HL-60/S4 treated with retinoic acid at 250 ng/mL for 4 days and 3 days (cell line): ENCODE data around the gene MARCHF6.
"Not testable (repeated sequence)": the region's sequence is repeated elsewhere in the genome, so short reads cannot be mapped to it uniquely, and the experiment has no call there.

ENCODE experiments used
- in situ Hi-C: fragments of 300-500 bp; cut with MboI; formaldehyde crosslinking; loops from 2 replicates; pipeline ENCODE4 v1.7.0; 2022; ENCODE audit warnings: low sequenced_read_pairs

Gene MARCHF6

DNA sequence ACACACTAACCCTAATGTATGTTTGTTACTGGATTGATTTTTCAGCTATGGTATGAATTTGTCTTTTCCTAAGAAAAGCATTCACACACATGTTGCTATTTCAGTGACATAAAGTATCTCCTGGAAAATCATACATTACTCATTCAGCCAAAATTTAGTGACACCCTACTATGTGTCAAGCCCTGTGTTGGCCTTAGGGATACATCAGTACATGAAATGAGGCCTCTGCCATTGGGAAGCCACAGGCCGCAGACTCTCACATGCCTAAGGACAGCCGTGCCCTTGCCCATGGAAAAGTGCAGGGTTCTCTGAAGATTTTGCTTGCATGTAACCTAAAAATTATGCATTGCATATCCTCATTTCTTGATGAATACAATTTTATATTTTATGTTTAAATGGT is 5.2 kb upstream of the MARCHF6 start:
- in situ Hi-C loops: no loop called here

DNA sequence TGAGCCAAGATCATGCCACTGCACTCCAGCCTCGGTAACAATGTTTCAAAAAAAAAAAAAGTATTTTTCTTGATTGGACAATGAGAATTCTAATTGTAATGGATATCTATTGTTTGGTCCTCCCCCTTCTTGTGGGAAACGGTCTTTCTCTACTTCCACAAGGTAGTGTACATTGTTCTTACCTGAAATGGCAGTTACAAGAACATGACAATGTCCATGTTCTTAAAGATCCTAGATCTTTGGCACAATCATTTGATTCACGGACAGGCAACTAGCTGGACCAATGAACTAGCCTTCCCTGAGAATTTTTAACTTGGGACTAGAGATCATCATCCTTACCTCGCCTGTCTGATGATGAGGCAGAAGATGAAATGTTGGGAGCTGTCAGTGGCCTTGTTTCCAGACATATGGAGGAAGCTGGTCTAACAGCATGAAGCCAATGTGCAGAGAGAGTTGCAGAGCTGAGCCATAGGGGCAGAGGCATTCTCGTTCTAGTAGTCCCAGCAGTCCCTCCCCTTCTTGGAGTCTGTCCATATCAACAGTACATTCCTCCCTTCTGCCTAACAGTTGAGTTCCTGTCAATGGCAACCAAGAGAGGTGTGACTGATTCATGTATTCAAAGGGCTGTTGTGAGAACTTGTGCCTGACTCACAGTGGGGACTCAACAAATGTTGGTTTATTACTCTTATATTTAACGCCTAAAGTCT is 2.1 kb upstream of the MARCHF6 start:
- in situ Hi-C loops: no loop called here

DNA sequence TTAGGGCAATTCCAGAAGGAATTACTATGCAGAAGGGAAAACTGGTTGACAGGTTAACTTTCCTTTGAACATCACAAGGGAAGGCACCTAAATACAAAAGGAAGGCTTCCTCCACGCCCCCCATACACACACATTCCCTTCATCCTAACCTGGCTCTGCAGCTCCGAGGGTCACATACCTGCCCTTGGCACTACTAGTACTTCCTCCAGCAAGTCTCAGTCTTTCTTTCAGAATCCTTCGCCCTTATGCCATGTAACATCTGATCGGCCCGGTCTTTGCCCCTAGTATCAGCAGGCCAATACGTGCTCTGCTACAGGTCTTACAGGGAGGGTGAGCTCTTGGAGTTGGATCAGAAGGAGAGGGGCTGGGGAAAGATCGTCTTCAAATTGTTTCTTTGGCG is 1.6 kb upstream of the MARCHF6 start:
- in situ Hi-C loops: no loop called here

DNA sequence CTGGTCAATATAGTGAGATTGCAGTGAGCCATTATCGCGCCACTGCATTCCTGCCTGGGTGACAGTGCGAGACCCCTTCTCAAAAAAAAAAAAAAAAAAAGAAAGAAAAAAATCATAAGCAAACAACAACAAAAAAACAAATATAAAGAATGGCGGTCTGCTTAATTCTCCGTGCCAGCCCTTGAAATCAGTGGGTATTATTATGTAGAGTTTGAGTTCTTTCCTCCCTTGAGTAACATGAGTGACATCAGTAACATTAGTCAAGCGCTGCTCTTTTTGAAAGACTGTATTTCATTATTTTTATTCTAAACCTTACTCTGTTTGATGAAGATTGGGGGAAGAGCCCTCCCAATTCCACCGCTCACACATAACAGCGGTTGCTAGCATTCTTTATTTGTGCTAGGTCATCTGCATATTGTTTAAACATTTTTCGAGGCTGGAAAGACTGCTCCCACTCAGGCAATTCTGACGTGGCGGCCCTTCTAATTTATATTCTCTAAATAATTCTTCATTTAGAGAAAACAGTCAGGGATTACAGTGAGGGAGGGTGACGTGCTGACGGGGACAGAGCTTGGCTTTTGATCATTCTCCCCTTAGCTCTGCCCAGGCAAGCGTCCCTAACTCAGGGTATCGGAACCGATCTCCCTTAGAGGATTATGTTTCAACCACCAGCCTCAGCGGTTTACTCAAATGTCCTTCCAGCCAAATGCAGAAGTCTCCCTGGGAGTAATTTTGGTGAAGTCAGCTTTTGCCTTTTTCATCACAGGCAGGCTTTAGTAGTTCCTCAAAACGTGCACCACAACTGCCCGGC is 860 bp upstream of the MARCHF6 start:
- in situ Hi-C loops: no loop called here

DNA sequence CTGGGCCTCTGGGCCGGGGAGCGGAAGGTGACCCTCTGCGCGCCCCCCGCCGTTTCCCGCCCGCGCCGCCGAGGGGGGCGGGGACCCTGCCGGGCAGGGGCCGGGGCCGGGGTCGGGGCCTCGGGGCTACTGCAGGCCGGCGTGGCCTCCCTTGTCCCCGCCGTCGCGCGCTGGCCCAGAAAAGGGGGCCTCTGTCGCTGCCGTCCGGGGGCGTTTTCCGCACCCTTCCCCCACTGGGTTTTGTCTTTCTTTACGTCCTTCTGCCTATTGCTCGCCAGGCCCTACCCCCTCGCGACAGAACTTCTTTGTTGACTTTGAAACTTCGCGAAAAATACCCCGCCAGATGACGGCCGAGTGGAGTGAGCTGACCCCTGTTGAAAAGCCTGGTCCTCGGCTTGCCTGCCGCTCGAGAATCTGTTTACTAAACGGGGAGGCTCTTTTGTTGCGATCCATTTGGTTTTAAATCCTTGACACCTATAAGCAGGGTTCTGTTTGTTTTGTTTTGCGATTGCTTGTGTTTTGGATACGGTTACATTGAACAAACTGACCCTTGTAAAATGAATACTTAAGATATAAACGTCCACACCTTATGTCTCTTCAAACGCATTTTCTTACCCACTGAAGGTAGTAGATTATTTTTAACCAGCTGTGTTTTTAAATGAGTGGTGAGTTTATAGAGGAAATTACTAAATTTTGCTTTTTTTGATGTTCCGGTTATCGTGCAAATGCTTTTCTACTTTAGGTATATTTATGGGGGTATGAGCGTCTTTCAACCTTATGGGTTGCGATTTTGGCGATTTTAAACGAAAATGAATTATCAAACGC is 765 bp downstream of the MARCHF6 start:
- in situ Hi-C loops: no loop called here

DNA sequence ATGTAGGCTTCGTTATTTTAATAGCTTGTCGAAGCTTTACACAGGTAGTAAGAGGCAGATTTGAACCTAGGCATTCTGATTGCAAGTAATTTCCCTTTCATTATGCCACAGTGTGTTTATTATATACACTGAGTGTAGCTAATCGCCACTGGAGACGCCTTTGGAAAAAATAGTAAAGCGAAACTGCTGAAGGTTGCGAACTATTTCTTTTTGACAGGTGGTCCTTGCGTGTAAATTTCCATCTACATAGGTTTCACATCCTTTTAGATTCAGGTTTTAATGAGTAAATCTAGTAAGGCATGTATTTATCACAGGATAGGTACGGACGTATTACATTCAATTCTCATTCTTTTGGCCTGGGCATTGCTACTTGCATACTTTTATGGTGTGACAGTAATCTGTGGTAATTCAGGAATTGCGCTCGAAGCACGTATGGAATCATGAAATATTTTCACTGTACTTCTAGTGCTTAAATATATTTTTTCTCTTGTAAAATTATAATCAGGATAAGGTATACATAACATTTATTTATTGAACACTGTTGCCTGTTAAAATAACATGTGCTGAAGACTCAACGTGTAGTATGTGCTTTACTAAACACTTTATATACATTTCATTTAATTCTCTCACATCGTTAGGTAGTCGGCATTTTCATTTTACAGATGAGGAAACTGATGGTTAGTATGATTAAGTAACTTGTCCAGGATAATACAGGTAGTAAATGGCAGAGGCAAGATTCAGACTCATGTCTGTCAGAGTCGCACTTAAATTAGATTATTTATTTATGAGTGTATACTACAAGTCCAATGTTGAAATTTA is 1.8 kb downstream of the MARCHF6 start:
- in situ Hi-C loops: no loop called here

DNA sequence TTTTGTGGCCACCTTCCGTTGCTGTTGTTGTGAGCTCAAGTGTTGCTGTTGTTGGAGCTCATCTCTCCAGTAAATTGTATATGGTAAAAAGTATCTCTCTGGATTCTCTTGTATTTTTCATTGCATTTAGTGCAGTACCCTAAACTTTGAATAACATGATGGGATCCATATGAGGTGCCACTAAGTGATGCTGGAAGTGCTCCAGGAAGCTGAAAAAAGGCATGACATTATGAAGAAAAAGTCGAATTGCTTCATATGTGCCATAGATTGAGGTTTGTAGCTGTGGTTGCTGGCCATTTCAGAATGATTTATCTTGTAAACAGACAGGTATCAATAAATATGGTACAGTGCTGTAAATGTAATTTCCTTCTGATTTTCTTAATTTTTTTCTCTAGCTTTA is 5.5 kb downstream of the MARCHF6 start:
- in situ Hi-C loops: no loop called here

DNA sequence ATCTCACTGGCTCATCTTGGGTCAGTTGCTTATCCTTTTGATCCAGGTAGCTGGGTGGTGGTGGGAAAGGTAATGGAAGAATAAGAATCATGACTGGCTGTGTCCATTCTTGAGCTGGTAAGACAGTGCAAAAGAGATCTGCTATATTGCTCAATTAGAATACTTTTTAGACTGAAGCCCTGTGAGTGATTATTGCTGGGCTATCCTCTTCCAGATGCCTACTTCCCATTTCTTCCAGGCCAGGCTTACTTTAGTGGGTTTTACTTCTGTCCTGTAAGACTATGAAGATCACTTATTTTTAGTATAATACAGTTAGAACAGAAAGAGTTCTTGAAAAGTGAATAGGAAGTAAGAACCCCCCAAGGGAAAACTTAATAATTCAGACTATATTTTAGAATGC is 7.2 kb downstream of the MARCHF6 start:
- in situ Hi-C loops: no loop called here

DNA sequence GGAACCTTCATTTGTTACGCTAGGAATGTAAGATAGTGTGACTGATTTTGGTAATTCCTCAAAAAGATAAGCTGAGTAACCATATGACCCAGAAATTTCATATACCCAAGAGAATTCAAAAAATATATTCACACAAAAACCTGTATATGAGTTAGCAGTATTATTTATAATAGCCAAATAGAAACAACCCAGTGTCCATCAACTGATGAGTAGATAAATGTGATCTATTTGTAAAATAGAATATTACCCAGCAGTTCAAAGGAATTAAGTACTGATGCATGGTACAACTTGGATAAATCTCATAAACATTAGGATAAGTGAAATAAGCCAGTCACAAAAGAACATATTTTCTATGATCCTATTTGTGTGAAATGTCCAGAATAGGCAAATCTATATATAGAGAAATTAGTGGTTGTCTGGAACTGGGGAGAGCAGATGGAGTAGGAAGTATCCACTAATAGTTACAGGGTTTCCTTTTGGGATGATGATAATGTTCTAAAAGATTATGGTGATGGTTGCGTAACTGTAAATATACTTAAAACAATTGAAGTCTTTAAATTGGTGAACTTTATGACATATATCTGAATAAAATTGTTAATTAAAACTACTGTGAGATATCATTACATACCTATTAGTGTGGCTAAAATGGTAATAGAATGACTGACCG is 10.2 kb downstream of the MARCHF6 start:
- in situ Hi-C loops: no loop called here

DNA sequence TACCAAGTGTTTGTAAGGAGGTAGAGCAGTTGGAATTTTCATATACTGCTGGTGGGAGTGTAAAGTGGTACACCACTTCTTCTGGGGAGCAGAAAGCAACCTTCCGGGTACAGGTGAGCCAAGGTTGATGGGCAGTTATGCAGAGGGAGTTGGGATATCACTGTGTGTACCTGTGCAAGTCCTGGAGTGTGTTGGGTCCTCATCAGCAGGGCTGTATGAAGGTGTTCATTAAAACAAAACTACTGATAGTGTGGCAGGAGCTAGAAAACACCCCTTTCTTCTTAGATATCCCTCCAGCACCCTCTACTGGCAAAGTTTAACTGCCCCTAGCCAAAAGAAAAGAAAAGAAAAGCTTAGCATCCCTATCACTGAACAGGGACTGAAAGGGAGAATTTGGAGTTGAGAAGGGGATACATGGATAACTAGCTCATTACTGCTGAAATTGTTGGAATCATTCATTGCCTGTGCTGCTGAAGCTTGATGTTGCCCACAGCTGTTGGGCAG is 10.7 kb downstream of the MARCHF6 start:
- in situ Hi-C loops: no loop called here

DNA sequence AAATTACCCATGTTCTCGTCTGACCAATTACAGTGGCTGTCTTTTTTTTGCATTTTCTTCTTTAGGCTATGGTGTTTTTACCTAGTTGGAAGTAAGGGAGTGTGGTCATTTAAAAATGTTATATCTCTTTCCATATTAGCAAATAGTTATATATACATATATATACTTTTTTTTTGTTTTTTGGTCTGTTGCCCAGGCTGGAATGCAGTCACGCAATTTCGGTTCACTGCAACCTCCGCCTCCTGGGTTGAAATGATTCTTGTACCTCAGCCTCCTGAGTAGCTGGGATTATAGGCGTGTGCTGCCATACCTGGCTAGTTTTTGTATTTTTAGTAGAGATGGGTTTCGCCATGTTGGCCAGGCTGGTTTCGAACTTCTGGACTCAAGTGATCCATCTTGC is 12.3 kb downstream of the MARCHF6 start:
- in situ Hi-C loops: no loop called here

DNA sequence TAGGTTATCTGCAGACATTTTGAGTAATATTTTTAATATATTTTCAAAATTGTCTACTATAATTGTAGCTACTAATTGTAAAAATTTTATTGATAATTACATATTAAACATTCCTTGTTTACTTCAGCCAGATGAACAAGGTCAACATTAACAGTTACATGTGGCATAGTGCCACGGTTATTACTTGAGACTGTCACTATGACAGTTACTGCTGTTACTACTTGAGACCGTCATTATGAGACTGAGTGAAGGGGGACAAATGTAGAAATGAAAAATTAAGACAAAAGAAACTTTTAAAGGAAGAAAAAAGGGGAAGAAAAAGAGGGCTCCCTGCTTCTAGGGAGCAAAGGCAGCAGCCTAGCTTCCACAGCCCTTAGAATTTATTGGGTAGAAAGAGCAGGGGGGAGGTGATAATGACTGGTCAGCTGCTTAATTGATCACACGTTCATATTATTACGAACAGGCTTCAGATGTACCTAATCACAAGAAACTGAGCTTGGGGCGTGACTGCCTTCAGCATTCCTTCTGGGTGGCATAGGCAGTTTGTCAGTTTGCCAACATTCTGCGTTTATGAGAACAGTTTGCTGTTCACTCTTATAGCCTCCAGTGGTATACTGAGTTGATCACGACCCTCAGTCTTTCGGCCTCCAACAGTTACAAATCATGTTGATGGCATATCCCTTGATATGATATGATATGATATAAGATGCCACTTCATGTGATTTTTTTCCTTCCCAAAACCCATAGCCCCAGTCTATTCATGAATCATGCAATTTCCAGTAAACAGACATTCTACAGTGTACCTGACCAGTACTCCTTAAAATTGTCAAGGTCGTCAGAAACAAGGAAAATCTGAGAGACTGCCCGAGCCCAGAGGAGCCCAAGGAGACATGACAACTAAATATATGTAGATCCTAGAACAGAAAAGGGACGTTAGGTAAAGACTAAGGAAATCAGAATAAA is 13.1 kb downstream of the MARCHF6 start:
- in situ Hi-C loops: no loop called here

DNA sequence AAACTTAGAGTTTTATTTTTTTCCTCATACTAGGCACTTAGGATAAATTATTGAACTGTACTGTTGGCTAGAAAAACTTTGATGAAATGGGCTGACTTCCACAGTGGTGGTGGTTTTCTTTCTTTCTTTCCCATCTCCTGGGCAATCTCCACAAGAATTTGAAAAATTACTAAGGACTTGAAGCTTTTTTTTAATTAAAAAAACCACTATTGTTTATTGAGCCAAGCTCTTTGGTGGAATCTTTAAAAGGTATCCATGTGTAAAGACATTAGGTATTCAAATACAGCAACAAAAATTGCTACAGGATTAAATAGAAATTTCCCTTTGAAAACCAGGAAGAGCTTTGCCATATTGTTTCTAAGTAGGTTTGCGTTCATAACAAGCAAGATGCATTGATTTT is 14.1 kb downstream of the MARCHF6 start:
- in situ Hi-C loops: no loop called here

DNA sequence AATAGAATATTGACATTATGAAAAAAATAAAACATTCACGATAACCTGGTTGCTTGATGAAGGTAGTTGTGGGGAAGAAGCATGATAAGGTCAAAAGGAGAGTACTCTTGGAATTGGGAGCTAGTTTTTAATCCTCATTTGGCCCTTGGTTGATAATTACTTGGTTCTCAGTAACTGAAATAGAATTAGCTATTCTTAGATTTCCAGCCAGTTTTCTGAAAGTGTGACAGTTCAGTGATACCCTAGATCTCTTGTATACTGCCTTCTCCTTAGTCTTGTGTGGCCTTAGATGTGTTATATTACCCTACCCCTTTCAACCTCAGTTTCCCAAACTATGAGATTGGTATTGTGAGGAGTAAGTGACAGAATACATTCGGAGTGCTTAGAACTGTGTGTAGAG is 17.4 kb downstream of the MARCHF6 start:
- in situ Hi-C loops: no loop called here

DNA sequence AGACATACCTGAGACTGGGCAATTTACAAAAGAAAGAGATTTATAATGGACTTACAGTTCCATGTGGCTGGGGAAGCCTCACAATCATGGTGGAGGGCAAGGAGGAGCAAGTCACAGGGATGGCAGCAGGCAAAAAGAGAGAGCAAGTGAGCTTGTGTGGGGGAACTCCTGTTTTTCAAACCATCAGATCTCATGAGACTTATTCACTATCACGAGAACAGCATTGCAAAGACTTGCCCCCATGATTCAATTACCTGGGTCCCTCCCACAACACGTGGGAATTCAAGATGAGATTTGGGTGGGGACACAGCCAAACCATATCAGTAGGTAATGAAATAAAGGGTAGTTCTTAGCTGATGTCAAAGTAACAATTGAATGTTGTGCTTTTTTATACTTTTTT is 17.9 kb downstream of the MARCHF6 start:
- in situ Hi-C loops: not testable (repeated sequence)

DNA sequence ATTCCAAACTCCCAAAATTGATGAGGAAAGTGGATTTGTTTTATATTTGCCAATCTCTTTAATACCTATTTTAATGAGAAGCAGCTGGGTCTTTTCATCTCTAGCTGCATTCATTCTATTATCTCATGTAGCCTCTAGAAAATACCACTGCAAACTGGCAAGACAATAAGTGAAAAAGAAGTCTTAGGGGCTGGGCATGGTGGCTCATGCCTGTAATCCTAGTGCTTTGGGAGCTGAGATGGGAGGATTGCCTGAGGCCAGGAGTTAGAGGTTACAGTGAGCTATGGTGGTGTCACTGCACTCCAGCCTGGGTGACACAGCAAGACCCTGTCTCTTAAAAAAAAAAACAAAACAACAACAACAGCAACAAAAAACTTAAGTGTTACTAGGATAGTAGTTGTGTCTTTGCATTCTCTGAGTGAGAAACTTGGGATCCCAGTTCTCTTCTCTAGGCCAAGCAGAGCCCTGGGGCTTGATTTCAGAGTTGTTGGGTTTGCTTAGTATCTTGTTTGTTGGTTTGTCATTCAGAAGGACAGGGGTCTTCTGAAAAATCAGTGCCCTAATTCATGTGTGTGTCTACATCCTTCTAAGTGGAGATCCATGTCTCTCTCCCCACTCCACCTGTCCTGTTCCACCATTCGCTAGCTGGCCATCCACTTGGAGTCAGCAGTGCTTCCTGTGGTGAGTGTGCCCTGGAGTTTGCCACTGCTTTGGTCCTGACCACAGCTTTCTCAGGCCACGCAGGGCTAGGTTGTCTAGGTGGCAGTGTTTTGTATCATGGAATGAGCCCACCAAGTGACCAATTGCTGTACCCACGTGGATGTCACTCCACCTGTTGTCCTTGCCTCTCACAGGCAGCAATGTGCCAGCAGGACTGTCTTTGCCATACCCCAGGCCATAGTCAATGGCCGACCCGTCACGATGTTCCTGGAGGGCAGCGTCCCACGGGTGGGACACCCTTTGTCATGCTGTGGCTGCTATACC is 19.5 kb downstream of the MARCHF6 start:
- in situ Hi-C loops: no loop called here

DNA sequence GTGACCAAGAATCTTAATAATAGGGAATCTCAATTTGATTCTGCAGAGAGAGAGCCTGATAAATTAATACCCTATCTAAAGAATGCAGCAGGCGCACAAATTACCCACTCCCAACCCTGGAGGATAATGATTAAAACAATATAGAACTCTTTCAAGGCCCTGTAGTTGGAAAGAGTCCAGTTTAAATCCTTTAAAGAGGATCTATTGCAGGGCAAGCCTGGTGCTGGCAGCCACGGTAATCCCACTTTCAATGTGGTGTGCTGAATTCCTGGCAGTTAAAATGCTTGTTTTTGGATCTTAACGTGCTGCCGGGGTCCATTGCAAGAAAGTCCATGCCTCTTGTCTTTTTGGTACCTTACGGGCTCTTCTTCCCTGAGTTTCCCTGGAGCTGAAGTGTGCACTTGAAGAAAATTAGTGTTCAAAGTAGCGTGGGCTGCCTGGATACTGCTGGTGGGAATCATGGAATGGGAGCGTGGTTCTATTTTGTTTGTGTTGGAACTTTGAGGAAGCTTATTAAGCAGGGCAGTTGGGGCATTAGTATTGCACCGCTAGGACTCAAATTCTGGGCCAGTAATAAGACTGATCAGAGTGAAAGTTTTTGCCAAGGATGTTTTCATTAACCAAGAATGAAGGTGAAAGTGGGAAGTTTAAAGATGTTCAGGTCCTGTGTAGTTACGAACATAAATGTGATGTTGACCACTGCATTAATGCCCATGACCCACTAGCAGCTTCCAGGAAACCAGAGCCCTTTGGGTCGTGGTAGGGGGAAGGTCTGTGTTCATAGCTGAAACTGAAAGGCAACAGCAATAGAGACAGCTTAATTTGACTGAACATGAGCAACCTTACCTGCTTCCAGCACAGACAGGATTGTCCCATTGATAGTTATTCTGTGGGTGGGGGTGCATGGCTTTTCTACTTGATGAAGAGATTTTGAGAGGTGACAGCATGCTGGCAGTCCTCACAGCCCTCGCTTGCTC is 20.8 kb downstream of the MARCHF6 start:
- in situ Hi-C loops: no loop called here
